Measurements from ENCODE around the gene FZD8.

The FZD8 gene

DNA sequence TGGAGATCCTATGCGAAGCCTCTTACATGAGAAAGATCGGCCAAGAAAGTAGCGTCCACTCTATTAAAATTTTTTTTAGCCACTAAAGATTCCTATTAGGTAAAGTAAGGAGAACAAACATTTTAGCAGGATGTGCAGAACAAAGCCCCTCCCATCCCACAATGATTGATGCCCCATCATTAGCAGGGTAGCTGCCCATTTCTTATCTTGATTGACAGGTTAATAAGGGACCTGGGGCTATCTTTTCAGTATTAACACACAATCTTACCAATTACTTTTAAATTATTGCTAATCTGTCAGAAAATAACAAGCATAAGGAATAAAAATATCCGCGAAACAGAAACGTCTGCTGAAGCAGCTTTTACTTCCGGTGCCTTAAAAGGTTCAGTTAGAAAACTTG, 5.1 kb downstream of the FZD8 start:
- no peak for DNase-seq (ENCODE audit: low spot score)
- TF ChIP-seq, protein P1, sequence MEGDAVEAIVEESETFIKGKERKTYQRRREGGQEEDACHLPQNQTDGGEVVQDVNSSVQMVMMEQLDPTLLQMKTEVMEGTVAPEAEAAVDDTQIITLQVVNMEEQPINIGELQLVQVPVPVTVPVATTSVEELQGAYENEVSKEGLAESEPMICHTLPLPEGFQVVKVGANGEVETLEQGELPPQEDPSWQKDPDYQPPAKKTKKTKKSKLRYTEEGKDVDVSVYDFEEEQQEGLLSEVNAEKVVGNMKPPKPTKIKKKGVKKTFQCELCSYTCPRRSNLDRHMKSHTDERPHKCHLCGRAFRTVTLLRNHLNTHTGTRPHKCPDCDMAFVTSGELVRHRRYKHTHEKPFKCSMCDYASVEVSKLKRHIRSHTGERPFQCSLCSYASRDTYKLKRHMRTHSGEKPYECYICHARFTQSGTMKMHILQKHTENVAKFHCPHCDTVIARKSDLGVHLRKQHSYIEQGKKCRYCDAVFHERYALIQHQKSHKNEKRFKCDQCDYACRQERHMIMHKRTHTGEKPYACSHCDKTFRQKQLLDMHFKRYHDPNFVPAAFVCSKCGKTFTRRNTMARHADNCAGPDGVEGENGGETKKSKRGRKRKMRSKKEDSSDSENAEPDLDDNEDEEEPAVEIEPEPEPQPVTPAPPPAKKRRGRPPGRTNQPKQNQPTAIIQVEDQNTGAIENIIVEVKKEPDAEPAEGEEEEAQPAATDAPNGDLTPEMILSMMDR (IDR thresholded peaks at IDR 0.05; ENCODE audit: extremely low read depth, missing control alignments): no peak

DNA sequence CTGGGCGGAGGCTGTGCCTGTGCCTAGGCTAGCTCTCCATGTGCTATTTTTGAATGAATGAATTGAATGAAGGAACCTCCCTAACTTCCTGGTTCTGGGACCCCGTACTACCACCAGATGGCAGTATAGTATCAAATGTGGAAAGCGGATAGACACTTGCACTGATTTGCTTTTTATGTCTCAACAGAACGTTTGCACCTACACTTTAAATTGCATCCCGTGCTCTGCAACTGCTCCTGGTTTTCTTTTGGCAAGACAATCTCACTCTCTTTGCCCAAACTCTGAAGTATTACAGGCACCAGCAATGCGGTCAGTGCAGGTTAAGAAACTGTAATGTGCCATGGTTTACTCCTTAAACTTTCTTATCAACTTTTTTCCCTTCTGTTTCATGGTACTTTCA, 6.5 kb downstream of the FZD8 start:
- DNase-seq (ENCODE audit: low spot score): peak; percentile 68
- TF ChIP-seq, protein P1 (IDR thresholded peaks at IDR 0.05; ENCODE audit: extremely low read depth, missing control alignments): peak; percentile 56

DNA sequence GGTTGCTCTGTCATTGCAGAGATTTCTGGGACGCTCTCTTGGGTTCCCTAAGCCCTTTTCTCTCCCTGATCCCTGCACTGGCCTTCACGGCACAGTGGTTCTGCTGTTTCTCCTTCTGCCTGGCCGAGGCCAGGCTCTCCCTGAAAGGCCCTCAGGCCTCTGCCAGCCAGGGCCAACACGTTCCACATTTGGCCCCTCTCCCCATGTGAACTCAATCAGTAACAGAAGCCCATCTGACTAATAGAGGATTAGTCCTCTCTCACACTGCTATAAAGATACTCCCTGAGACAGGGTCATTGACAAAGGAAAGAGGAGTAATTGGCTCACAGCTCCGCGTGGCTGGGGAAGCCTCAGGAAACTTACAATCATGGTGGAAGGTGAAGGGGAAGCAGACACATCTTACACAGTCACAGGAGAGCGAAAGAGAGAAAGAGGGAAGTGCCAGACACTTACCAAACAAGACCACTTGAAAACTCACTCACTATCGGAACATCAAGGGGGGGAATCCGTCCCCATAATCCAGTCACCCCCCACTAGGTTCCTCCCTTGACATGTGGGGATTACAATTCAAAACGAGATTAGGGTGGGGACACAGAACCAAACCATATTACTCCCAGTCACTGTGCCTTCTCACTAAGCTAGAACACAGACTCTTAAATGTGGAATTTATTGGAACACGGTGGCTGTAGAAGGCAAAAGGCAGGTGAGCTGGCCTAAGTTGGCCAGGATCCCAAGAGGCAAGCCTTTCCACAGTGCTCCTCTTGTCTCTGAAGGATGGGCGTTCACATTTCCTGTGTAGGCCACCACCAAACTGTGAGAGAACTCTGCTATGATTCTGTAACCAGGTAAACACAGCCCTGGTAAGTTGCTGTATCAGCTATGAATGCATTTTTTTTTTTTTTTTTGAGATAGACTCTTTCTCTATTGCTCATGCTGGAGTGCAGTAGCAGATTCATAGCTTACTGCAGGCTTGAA, 8.8 kb downstream of the FZD8 start:
- DNase-seq (ENCODE audit: low spot score): no peak
- TF ChIP-seq, protein P1 (IDR thresholded peaks at IDR 0.05; ENCODE audit: extremely low read depth, missing control alignments): no peak

DNA sequence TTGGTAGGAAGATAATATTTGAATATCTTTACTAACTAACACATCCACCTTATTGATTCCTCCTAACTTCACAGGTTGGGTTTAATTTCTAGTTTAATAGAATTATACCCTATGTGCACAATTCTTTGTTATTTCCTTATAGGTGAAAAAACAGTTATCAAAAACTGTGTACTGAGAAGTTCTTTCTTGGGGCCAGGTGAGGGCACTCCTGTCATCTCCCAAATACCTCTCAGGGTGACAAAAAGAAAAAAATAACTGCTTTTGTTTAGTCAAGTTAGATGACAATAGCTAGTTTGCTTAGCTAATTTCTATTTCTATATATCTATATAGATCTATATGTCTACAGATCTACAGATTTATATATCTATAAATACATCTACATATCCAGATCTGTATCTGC, 10.1 kb downstream of the FZD8 start:
- DNase-seq (ENCODE audit: low spot score): no peak
- TF ChIP-seq, protein P1 (IDR thresholded peaks at IDR 0.05; ENCODE audit: extremely low read depth, missing control alignments): no peak

DNA sequence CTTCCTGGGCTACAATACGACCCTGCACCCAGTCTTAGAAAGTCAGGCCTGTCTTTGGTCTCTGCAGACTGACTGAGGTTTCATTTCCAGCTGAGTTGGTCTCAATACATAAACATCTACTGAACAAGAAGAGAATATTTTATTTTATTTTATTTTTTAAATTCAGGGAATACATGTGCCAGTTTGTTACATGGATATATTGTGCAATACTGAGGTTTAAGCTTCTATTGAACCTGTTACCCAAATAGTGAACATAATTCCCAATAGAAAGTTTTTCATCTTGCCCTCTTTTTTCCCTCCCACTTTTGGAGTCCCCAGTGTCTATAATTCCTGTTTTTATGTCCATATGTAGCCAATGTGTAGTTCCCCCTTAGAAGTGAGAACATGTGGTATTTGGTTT, 10.7 kb downstream of the FZD8 start:
- TF ChIP-seq, protein P1 (IDR thresholded peaks at IDR 0.05; ENCODE audit: extremely low read depth, missing control alignments): no peak
- DNase-seq (ENCODE audit: low spot score): no peak

DNA sequence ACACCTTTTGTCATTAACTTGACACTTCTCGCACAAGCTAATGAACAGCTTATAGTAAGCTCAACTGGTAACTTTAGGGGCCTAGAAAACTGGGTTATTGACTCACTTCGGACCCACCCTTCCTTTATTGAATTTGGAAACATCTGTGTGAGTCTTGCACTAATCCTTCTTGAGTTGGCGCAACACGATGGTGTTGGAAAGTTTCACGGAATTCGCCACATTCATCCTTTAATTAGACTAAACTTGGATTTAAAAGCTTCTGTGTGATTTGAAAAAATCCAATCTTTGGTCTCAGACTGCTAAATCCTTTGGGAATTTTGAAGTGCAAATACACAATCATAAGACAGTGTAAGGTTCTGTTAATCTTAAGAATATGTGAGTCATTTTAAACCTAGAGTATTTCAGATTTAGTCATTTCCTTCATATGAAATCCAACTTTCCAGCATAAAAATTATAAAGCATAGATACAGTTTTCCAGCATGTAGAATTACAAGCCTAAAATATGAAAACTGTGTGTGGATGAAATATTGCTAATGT, 15.1 kb downstream of the FZD8 start:
- no peak for DNase-seq (ENCODE audit: low spot score)
- TF ChIP-seq, protein P1 (IDR thresholded peaks at IDR 0.05; ENCODE audit: extremely low read depth, missing control alignments): no peak

DNA sequence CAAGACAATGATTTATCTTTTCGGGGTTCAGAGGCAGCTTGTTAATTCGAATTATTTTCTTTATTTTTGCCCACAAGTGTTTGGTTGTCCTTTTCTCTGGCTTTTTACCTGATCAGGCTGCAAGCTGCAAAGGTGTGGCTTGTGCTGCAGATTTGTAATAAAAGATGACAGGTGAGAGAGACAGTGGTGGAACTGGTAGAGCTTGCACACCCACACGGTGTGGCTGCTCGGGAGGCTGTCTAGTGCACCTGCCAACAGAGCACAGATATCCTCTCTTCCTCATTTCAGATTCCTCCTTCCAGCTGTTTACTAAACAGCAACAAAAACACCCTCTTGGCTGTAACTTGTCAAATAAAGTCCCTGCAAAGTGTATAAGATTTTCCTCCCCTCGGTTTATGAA, 27.8 kb downstream of the FZD8 start:
- no peak for DNase-seq (ENCODE audit: low spot score)
- TF ChIP-seq, protein P1 (IDR thresholded peaks at IDR 0.05; ENCODE audit: extremely low read depth, missing control alignments): no peak

All from GM20000 (cell line).